SH-SY5Y (cell line): ENCODE measurements around the gene NARF.

Experiments used
- GATA2 ChIP-seq: IDR thresholded peaks from 2 replicates; pipeline ENCODE4 v1.6.1; 2011; ENCODE audit warnings: mild to moderate bottlenecking, low read depth, low read length
- GATA3 ChIP-seq: IDR thresholded peaks from 2 replicates; pipeline ENCODE4 v1.6.1; 2011; ENCODE audit warnings: low read depth, mild to moderate bottlenecking, low read length, moderate library complexity

GRCh38 chr17:82435103-82435502, 23.4 kb upstream of the NARF start:
- TF ChIP-seq GATA2 = no peak
- TF ChIP-seq GATA3 = no peak
